ENCODE measurements around the gene D2HGDH. TPM values are rescaled to one million over a fixed set of nuclear protein-coding genes. Genes with fewer than 3 reads are reported as not detected.

Gene D2HGDH
- total and polyA plus RNA-seq, 2 of the 13 experiments (the other 11 are each of a cell fraction or from before 2014, with no cell fraction given) = 19.2 to 20.3 TPM

DNA sequence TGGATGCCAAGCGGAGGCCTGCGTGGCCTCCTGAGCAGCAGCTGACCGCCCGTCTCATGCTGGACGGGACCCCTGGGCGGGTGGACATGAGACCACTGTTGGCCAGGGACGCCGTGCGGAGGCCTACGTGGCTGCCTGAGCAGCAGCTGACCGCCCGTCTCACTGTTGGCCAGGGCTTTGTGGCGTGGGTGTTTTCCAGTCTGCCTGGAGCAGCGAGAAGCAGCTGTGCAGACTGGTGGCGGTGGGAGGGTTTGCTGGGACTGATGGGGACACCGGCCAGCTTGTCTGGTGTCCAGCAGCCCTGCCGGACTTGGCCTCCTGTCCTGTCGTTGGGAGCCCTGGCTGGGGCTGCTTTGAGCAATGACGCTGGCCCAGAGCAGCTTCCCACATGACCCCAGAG, 5.8 kb upstream of the D2HGDH start:
- no peak for DNase-seq (ENCODE audit: low spot score)

More for the DNA sequence above, 5.8 kb upstream of the D2HGDH start:
- no peak overlapping the region for H2AFZ ChIP-seq (ENCODE audit: low read length)
- no peak overlapping the region for H3K9ac ChIP-seq (ENCODE audit: insufficient read depth, low read depth, low read length)
- H3K4me2 ChIP-seq (ENCODE audit: low read depth, low read length) = no peak overlapping the region
- no peak overlapping the region for H3K4me3 ChIP-seq (replicated peaks in 1 of 3; ENCODE audit: insufficient read depth in 1 of 3, low read depth in 2 of 3, low read length in 3 of 3)
- no TSS peak for BruUV-seq (replicated peaks)
- H4K20me1 ChIP-seq (ENCODE audit: insufficient read depth, low read length) = no peaks in the 10 kb centered on the region
- TF ChIP-seq AGO2 (optimal IDR thresholded peaks at IDR 0.05; ENCODE audit: low read depth, low read length) = peak; percentile 96
- TF ChIP-seq, protein P1, sequence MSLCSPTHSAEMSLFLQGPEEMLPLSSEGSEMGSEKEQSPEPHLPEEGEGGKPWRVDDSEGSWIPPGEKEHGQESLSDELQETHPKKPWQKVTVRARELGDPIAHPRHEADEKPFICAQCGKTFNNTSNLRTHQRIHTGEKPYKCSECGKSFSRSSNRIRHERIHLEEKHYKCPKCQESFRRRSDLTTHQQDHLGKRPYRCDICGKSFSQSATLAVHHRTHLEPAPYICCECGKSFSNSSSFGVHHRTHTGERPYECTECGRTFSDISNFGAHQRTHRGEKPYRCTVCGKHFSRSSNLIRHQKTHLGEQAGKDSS (CRISPR knock-in tag; IDR thresholded peaks at IDR 0.05; ENCODE audit: borderline replicate concordance, low read depth) = no peak
- TF ChIP-seq HOXA3 (CRISPR knock-in tag; IDR thresholded peaks at IDR 0.05) = no peak
- peak; percentile 30; the same call in 1 of the 2 replicates for TF ChIP-seq RBFOX2 (IDR thresholded peaks at IDR 0.05; ENCODE audit: low read depth, low read length)
- TF ChIP-seq, protein P2, sequence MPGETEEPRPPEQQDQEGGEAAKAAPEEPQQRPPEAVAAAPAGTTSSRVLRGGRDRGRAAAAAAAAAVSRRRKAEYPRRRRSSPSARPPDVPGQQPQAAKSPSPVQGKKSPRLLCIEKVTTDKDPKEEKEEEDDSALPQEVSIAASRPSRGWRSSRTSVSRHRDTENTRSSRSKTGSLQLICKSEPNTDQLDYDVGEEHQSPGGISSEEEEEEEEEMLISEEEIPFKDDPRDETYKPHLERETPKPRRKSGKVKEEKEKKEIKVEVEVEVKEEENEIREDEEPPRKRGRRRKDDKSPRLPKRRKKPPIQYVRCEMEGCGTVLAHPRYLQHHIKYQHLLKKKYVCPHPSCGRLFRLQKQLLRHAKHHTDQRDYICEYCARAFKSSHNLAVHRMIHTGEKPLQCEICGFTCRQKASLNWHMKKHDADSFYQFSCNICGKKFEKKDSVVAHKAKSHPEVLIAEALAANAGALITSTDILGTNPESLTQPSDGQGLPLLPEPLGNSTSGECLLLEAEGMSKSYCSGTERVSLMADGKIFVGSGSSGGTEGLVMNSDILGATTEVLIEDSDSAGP (CRISPR knock-in tag; IDR thresholded peaks at IDR 0.05; ENCODE audit: borderline replicate concordance) = peak; percentile 19; the same call in 1 of the 2 replicates
- peak; percentile 39; the same call in 1 of the 2 replicates for TF ChIP-seq POLR2G (IDR thresholded peaks at IDR 0.05; ENCODE audit: low read depth, low read length)
- POLR2A ChIA-PET = interaction anchor here (1.6 kb wide), 1 partner anchor 42 kb away, joined by 5 read pairs; no protein-coding TSS in a partner anchor
- peaks cover 0 to 6% of the 10 kb centered on the region in 2 experiments; a peak in 2 of 5 replicates for H3K36me3 ChIP-seq (replicated peaks in 1 of 2; ENCODE audit: control insufficient read depth in 1 of 2, insufficient read depth in 2 of 2, low read length in 2 of 2)
- in situ Hi-C loops (cut with HindIII; ENCODE audit: extremely low pct_ligation_motif_present, low pct_unique_long_range_greater_than_20kb) = no loop called here
- CTCF ChIA-PET (ENCODE audit: low intra/inter-chr PET ratio, low total read pairs) = no interaction called here
- no peaks in the 10 kb centered on the region for H3K27me3 ChIP-seq (ENCODE audit: control insufficient read depth in 1 of 2, insufficient read depth in 2 of 2, low read length in 2 of 2)
- H3K4me1 ChIP-seq (ENCODE audit: insufficient read depth, low read length) = peaks cover 4% of the 10 kb centered on the region
- no peak overlapping the region for H3K27ac ChIP-seq (ENCODE audit: extremely low read length, insufficient read depth, low read length)
- ATAC-seq (no peak; the same call in 2 of the 3 replicates), FAIRE-seq (no peak)
- no peaks in the 10 kb centered on the region for H3K9me3 ChIP-seq (ENCODE audit: low read length)
- WGBS (ENCODE audit: low lambda C conversion rate) = 85% methylated on average over 19 of the region's 19 CpGs
- intact Hi-C loops (cut with micrococcal nuclease; ENCODE audit: unreplicated experiment) = no loop called here
- no peaks in the 10 kb centered on the region for H3K79me2 ChIP-seq (ENCODE audit: insufficient read depth, low read length)

Measured in HepG2 (cell line).